ENCODE data around the gene NFIL3. TPM values are rescaled to one million over a fixed set of nuclear protein-coding genes. Genes with fewer than 3 reads are reported as not detected.
A peak's percentile ranks its signal among the peaks of the same experiment; 100 is the strongest.

Gene NFIL3
- total RNA-seq, 1 donor = 18.1 TPM

- DNase-seq (ENCODE audit: low read depth) = peak; percentile 50
- TF ChIP-seq CTCF (IDR thresholded peaks at IDR 0.05; ENCODE audit: insufficient read depth, low read depth, low read length) = no peak
- no peak overlapping the region for H3K4me3 ChIP-seq (ENCODE audit: low read depth, low read length)
Measured at GRCh38 chr9:91428436-91428835, 4.8 kb upstream of the NFIL3 start.

- H3K4me3 ChIP-seq (ENCODE audit: low read depth, low read length) = no peak overlapping the region
- TF ChIP-seq CTCF (IDR thresholded peaks at IDR 0.05; ENCODE audit: insufficient read depth, low read depth, low read length) = no peak
- peak; percentile 45 for DNase-seq (ENCODE audit: low read depth)
Measured at GRCh38 chr9:91427873-91428272, 4.2 kb upstream of the NFIL3 start.

GRCh38 chr9:91426123-91426745, 2.6 kb upstream of the NFIL3 start:
- peak; percentile 65 for TF ChIP-seq CTCF (IDR thresholded peaks at IDR 0.05; ENCODE audit: insufficient read depth, low read depth, low read length)
- H3K4me3 ChIP-seq (ENCODE audit: low read depth, low read length) = no peak overlapping the region
- peak; percentile 71 for DNase-seq (ENCODE audit: low read depth)

DNA sequence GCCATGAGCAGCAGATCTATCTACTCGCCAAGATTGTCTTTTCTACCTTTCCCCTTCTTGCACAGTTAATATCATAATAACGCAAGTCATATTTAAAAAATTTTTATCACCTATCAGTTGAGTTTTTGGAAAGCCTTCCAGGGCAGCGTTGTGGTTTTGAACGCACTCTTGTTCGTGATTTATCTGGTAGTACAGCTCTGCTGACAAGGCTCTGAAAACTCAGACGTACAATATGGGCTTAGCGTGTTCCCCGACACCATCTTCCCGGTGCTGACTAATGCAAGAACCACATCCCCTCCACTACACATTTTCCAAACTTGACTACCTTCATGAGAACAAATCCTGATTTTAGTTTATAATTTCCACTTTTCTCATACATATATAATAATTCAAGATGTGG, 1.6 kb upstream of the NFIL3 start:
- no peak for TF ChIP-seq CTCF (IDR thresholded peaks at IDR 0.05; ENCODE audit: insufficient read depth, low read depth, low read length)
- peak overlapping the region; percentile 69 for H3K4me3 ChIP-seq (ENCODE audit: low read depth, low read length)
- DNase-seq (ENCODE audit: low read depth) = no peak

GRCh38 chr9:91424403-91425176, 958 bp upstream of the NFIL3 start:
- TF ChIP-seq CTCF (IDR thresholded peaks at IDR 0.05; ENCODE audit: insufficient read depth, low read depth, low read length) = peak; percentile 11
- peak; percentile 95 for DNase-seq (ENCODE audit: low read depth)
- H3K4me3 ChIP-seq (ENCODE audit: low read depth, low read length) = peak overlapping the region; percentile 69

- peak overlapping the region; percentile 92 for H3K4me3 ChIP-seq (ENCODE audit: low read depth, low read length)
- peak; percentile 98 for DNase-seq (ENCODE audit: low read depth)
- no peak for TF ChIP-seq CTCF (IDR thresholded peaks at IDR 0.05; ENCODE audit: insufficient read depth, low read depth, low read length)
Measured at GRCh38 chr9:91422758-91423711, 597 bp downstream of the NFIL3 start.

Data from fibroblast of villous mesenchyme (primary cell).